ENCODE measurements around the gene ROR1.

DNA sequence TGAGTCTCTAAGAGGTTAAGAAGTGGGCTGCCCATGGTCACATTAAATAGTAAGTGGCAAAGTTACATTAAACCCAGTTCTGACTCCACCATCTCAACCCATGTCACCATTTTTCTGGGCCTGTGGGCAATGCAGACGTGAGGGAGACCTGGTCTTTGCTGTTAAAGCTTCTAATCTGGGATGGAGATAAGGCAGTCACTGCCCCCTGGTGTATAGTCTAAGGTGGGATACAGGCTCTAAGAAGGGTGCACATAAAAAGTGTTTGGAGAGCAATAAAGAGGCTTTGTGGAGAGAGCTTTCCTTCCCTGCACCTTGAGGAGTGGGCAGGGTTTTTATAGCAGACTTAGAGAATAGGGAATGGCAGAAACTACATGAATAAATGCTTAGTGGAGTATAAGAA is 141.3 kb downstream of the ROR1 start:
- TF ChIP-seq GLIS3 (CRISPR knock-in tag; IDR thresholded peaks at IDR 0.05) = no peak
- TF ChIP-seq ZFP3 (CRISPR knock-in tag; IDR thresholded peaks at IDR 0.05) = no peak
- TF ChIP-seq, protein P1, sequence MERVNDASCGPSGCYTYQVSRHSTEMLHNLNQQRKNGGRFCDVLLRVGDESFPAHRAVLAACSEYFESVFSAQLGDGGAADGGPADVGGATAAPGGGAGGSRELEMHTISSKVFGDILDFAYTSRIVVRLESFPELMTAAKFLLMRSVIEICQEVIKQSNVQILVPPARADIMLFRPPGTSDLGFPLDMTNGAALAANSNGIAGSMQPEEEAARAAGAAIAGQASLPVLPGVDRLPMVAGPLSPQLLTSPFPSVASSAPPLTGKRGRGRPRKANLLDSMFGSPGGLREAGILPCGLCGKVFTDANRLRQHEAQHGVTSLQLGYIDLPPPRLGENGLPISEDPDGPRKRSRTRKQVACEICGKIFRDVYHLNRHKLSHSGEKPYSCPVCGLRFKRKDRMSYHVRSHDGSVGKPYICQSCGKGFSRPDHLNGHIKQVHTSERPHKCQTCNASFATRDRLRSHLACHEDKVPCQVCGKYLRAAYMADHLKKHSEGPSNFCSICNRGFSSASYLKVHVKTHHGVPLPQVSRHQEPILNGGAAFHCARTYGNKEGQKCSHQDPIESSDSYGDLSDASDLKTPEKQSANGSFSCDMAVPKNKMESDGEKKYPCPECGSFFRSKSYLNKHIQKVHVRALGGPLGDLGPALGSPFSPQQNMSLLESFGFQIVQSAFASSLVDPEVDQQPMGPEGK (CRISPR knock-in tag; IDR thresholded peaks at IDR 0.05; ENCODE audit: borderline replicate concordance) = no peak
- TF ChIP-seq ARNTL (CRISPR knock-in tag; IDR thresholded peaks at IDR 0.05; ENCODE audit: borderline replicate concordance, low read depth) = no peak
- TF ChIP-seq, protein P2, sequence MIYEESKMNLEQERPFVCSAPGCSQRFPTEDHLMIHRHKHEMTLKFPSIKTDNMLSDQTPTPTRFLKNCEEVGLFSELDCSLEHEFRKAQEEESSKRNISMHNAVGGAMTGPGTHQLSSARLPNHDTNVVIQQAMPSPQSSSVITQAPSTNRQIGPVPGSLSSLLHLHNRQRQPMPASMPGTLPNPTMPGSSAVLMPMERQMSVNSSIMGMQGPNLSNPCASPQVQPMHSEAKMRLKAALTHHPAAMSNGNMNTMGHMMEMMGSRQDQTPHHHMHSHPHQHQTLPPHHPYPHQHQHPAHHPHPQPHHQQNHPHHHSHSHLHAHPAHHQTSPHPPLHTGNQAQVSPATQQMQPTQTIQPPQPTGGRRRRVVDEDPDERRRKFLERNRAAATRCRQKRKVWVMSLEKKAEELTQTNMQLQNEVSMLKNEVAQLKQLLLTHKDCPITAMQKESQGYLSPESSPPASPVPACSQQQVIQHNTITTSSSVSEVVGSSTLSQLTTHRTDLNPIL (CRISPR knock-in tag; IDR thresholded peaks at IDR 0.05; ENCODE audit: low read depth) = no peak
- no peak for TF ChIP-seq RARB (CRISPR knock-in tag; IDR thresholded peaks at IDR 0.05)
- no peak for TF ChIP-seq ZNF565 (CRISPR knock-in tag; conservative IDR thresholded peaks at IDR 0.05; ENCODE audit: low read depth)
- TF ChIP-seq ZC3H10 (CRISPR knock-in tag; IDR thresholded peaks at IDR 0.05) = no peak
- no peak for TF ChIP-seq SNAI2 (CRISPR knock-in tag; IDR thresholded peaks at IDR 0.05)
- TF ChIP-seq TOX (CRISPR knock-in tag; IDR thresholded peaks at IDR 0.05; ENCODE audit: borderline replicate concordance) = no peak

Data from SK-N-SH treated with all-trans-retinoic acid at 6 μM for 48 hours (cell line).